ENCODE results near the gene TPH1. TPM values are rescaled to one million over a fixed set of nuclear protein-coding genes. Genes with fewer than 3 reads are reported as not detected.

The TPH1 gene
- total RNA-seq, 1 experiment from 2014 or later: 0.07 TPM

- ChIA-PET POLR2A (no interaction called here), CTCF (interaction anchor here (0.8 kb wide), 1 partner anchor 96 kb away, joined by 3 read pairs; the partner anchor contains the start of gene SAAL1)
- ATAC-seq (no peak), DNase-seq (ENCODE audit: low spot score) (no peak)
- TF ChIP-seq, protein P1, sequence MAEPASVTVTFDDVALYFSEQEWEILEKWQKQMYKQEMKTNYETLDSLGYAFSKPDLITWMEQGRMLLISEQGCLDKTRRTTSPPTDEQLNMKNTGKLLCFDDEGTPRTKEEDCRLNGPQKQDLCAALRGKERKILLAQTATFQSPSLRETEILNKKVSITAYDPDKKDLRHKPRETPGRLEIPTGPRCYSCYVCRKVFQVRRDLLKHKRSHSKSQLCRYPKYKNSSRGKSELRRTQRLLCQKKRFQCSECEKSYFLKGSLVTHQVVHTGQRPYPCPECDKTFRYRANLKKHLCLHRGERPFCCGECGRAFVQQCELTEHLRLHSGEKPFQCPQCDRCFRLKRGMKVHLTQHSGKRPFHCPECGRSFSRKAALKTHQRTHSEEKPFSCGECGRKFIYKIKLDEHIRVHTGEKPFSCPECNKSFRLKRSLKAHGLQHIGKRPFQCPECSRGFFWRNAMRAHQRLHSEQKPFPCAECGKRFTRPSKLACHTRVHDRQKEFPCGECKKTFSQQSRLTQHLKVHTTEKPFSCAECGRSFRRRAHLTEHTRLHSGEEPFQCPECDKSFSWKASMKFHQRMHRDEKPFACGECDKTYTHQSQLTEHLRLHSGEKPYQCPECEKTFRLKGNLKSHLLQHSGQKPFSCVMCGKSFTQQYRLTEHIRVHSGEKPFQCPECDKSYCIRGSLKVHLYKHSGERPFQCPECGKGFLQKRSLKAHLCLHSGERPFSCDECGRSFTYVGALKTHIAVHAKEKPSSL (CRISPR knock-in tag; conservative IDR thresholded peaks at IDR 0.05): no peak
- no peak for TF ChIP-seq NFATC4 (CRISPR knock-in tag; IDR thresholded peaks at IDR 0.05)
- no peak for TF ChIP-seq GABPB1 (CRISPR knock-in tag; IDR thresholded peaks at IDR 0.05)
- TF ChIP-seq, protein P2, sequence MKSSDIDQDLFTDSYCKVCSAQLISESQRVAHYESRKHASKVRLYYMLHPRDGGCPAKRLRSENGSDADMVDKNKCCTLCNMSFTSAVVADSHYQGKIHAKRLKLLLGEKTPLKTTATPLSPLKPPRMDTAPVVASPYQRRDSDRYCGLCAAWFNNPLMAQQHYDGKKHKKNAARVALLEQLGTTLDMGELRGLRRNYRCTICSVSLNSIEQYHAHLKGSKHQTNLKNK (CRISPR knock-in tag; IDR thresholded peaks at IDR 0.05): no peak
- no peak for TF ChIP-seq ZNF532 (CRISPR knock-in tag; IDR thresholded peaks at IDR 0.05; ENCODE audit: borderline replicate concordance)
- no peak for TF ChIP-seq ETV6 (CRISPR knock-in tag; IDR thresholded peaks at IDR 0.05)
- no peak for TF ChIP-seq NFE2L1 (CRISPR knock-in tag; IDR thresholded peaks at IDR 0.05)
- TF ChIP-seq CREM (CRISPR knock-in tag; IDR thresholded peaks at IDR 0.05): no peak
- no peak for TF ChIP-seq ERG (CRISPR knock-in tag; IDR thresholded peaks at IDR 0.05)
- no peak for TF ChIP-seq TEAD4 (CRISPR knock-in tag; IDR thresholded peaks at IDR 0.05)
- TF ChIP-seq MLX (CRISPR knock-in tag; IDR thresholded peaks at IDR 0.05): no peak
- peaks cover 26% of the 10 kb centered on the region for H3K4me1 Mint-ChIP-seq
- no peaks in the 10 kb centered on the region for H3K9me3 Mint-ChIP-seq
- H3K4me3 Mint-ChIP-seq: no peak overlapping the region
- H3K36me3 Mint-ChIP-seq: peaks cover 6% of the 10 kb centered on the region; the same call in 1 of the 2 replicates
- no peak overlapping the region for H3K27ac Mint-ChIP-seq
- peaks cover 20% of the 10 kb centered on the region for H3K27me3 Mint-ChIP-seq (ENCODE audit: low read depth)
Measured at GRCh38 chr11:18010121-18010670, 35.9 kb downstream of the TPH1 start.

GRCh38 chr11:18005376-18006129, 40.5 kb downstream of the TPH1 start:
- H3K9me3 Mint-ChIP-seq: no peaks in the 10 kb centered on the region
- H3K36me3 Mint-ChIP-seq: peaks cover 13% of the 10 kb centered on the region
- ChIA-PET CTCF (interaction anchor here (1.0 to 1.2 kb wide), 3 partner anchors 13 to 275 kb away, joined by 3 to 4 read pairs (median 3); no protein-coding TSS in a partner anchor), POLR2A (no interaction called here)
- H3K27me3 Mint-ChIP-seq (ENCODE audit: low read depth): no peaks in the 10 kb centered on the region
- no peak overlapping the region for H3K4me3 Mint-ChIP-seq
- no peak overlapping the region for H3K27ac Mint-ChIP-seq
- DNase-seq (ENCODE audit: low spot score) (no peak), ATAC-seq (no peak)
- TF ChIP-seq ETV6 (CRISPR knock-in tag; IDR thresholded peaks at IDR 0.05): no peak
- no peak for TF ChIP-seq FOXJ3 (CRISPR knock-in tag; IDR thresholded peaks at IDR 0.05; ENCODE audit: borderline replicate concordance)
- no peak for TF ChIP-seq MLX (CRISPR knock-in tag; IDR thresholded peaks at IDR 0.05)
- TF ChIP-seq RORB (CRISPR knock-in tag; IDR thresholded peaks at IDR 0.05): no peak
- no peak for TF ChIP-seq USF1 (CRISPR knock-in tag; IDR thresholded peaks at IDR 0.05)
- TF ChIP-seq, protein P2 (CRISPR knock-in tag; IDR thresholded peaks at IDR 0.05): no peak
- no peak for TF ChIP-seq CREB1 (CRISPR knock-in tag; IDR thresholded peaks at IDR 0.05)
- TF ChIP-seq NFYB (CRISPR knock-in tag; conservative IDR thresholded peaks at IDR 0.05; ENCODE audit: low read depth): no peak
- TF ChIP-seq ZNF121 (CRISPR knock-in tag; IDR thresholded peaks at IDR 0.05): no peak
- TF ChIP-seq ZNF138 (CRISPR knock-in tag; conservative IDR thresholded peaks at IDR 0.05): no peak
- no peak for TF ChIP-seq ERG (CRISPR knock-in tag; IDR thresholded peaks at IDR 0.05)
- TF ChIP-seq ZNF232 (CRISPR knock-in tag; IDR thresholded peaks at IDR 0.05): no peak
- TF ChIP-seq ZNF423 (CRISPR knock-in tag; IDR thresholded peaks at IDR 0.05): no peak
- TF ChIP-seq TP53 (CRISPR knock-in tag; IDR thresholded peaks at IDR 0.05): no peak
- peaks cover 7% of the 10 kb centered on the region for H3K4me1 Mint-ChIP-seq
